Measurements from ENCODE around the gene RNF167.
A peak's percentile ranks its signal among the peaks of the same experiment; 100 is the strongest.

Gene RNF167

GRCh38 chr17:4949321-4950074 is 9.4 kb downstream of the RNF167 start:
- Histone ChIP-seq H3K4me1 (ENCODE audit: control insufficient read depth, insufficient read depth, low read length) (peaks cover 21% of the 10 kb centered on the region), H3K4me3 (ENCODE audit: low read depth, low read length) (peak overlapping the region; percentile 97), H3K9me3 (ENCODE audit: control insufficient read depth, insufficient read depth, low read depth, low read length) (no peaks in the 10 kb centered on the region), H3K27ac (ENCODE audit: extremely low read depth, low read depth, low read length) (peak overlapping the region; percentile 99), H3K36me3 (ENCODE audit: control insufficient read depth in 2 of 2, insufficient read depth in 1 of 2, low read length in 2 of 2) (peaks cover 10 to 28% of the 10 kb centered on the region in 2 experiments)
- ChIA-PET CTCF (interaction anchor here (0.9 to 1.5 kb wide), 3 partner anchors 9 to 40 kb away, joined by 3 to 4 read pairs (median 3); partner anchors contain the start of genes RNF167 and SLC25A11), POLR2A (interaction anchor here (1.0 to 17.9 kb wide), 6 partner anchors 10 to 240 kb away, joined by 3 to 358 read pairs (median 7); partner anchors contain the start of genes INCA1, KIF1C, RNF167 and SLC25A11)
- TF ChIP-seq ZNF398 (tag by site-specific recombination; IDR thresholded peaks at IDR 0.05): peak; percentile 81
- peak; percentile 43 for TF ChIP-seq SP2 (tag by site-specific recombination; IDR thresholded peaks at IDR 0.05)
- peak; percentile 41; the same call in 1 of the 2 replicates for TF ChIP-seq KLF10 (tag by site-specific recombination; IDR thresholded peaks at IDR 0.05)
- no peak for TF ChIP-seq ZNF610 (tag by site-specific recombination; IDR thresholded peaks at IDR 0.05; ENCODE audit: borderline replicate concordance)
- TF ChIP-seq ZNF692 (tag by site-specific recombination; IDR thresholded peaks at IDR 0.05): peak; percentile 37; the same call in 1 of the 2 replicates
- TF ChIP-seq ZIC2 (tag by site-specific recombination; IDR thresholded peaks at IDR 0.05): no peak
- peak; percentile 96 for TF ChIP-seq ZBTB26 (tag by site-specific recombination; optimal IDR thresholded peaks at IDR 0.05)
- peak; percentile 96 for TF ChIP-seq PRDM10 (tag by site-specific recombination; IDR thresholded peaks at IDR 0.05)
- 0 out of 2 replicates have a peak, but pooled peaks have one; percentile 12 for TF ChIP-seq ZNF843 (tag by site-specific recombination; IDR thresholded peaks at IDR 0.05)
- TF ChIP-seq ATF2 (tag by site-specific recombination; IDR thresholded peaks at IDR 0.05; ENCODE audit: low read depth): no peak
- 0 out of 2 replicates have a peak, but pooled peaks have one; percentile 56 for TF ChIP-seq HIC1 (tag by site-specific recombination; IDR thresholded peaks at IDR 0.05)
- TF ChIP-seq ZNF335 (tag by site-specific recombination; conservative IDR thresholded peaks at IDR 0.05): no peak
- peak; percentile 90; the same call in 1 of the 2 replicates for TF ChIP-seq ZNF785 (tag by site-specific recombination; IDR thresholded peaks at IDR 0.05)
- peak; percentile 84 for TF ChIP-seq IKZF3 (tag by site-specific recombination; IDR thresholded peaks at IDR 0.05)
- no peak for TF ChIP-seq SCRT1 (tag by site-specific recombination; IDR thresholded peaks at IDR 0.05; ENCODE audit: borderline replicate concordance)
- no peak for TF ChIP-seq TRIM28 (IDR thresholded peaks at IDR 0.05; ENCODE audit: borderline replicate concordance, low read length)
- TF ChIP-seq ZFP3 (tag by site-specific recombination; IDR thresholded peaks at IDR 0.05; ENCODE audit: low read depth): no peak
- TF ChIP-seq ZBTB48 (tag by site-specific recombination; IDR thresholded peaks at IDR 0.05): peak; percentile 96
- TF ChIP-seq ZBTB8A (tag by site-specific recombination; IDR thresholded peaks at IDR 0.05): peak; percentile 72
- peak; percentile 73; the same call in 1 of the 2 replicates for TF ChIP-seq KLF9 (tag by site-specific recombination; IDR thresholded peaks at IDR 0.05; ENCODE audit: low read depth)
- TF ChIP-seq ZBTB10 (tag by site-specific recombination; IDR thresholded peaks at IDR 0.05): peak; percentile 88

Data from HEK293 (cell line).